Muscle of leg (tissue), 11 donors: Measurements from ENCODE around the gene CCNQ. TPM values are rescaled to one million over a fixed set of nuclear protein-coding genes. Genes with fewer than 3 reads are reported as not detected.
A peak's percentile ranks its signal among the peaks of the same experiment; 100 is the strongest.

ENCODE experiments used
- DNase-seq: peaks from one replicate; pipeline ENCODE4 v3.0.0; 2013
- H3K27ac ChIP-seq: one replicate; pipeline ENCODE4 v1.5.1; 2013; ENCODE audit warnings: mild to moderate bottlenecking, low read length, control low read depth
- H3K27me3 ChIP-seq: one replicate; pipeline ENCODE4 v1.6.1; 2013; ENCODE audit warnings: low read length; ENCODE audit not compliant: control insufficient read depth, insufficient read depth
- H3K36me3 ChIP-seq: one replicate; pipeline ENCODE4 v1.6.1; 2013; ENCODE audit warnings: low read length; ENCODE audit not compliant: control insufficient read depth, insufficient read depth
- H3K4me1 ChIP-seq: one replicate; pipeline ENCODE4 v1.6.1; 2013; ENCODE audit warnings: low read length; ENCODE audit not compliant: control insufficient read depth, insufficient read depth
- H3K4me3 ChIP-seq: one replicate; pipeline ENCODE4 v1.5.1; 2013; ENCODE audit warnings: low read length, control low read depth
- H3K9me3 ChIP-seq: replicated peaks from 2 replicates; pipeline ENCODE4 v1.6.1; 2013; ENCODE audit warnings: low read depth, low read length; ENCODE audit not compliant: control insufficient read depth
- WGBS: methylation state at CpG from one replicate; pipeline ENCODE4 v1.1.5; 2013; ENCODE audit warnings: missing lambda C conversion rate; ENCODE audit not compliant: insufficient coverage; 5-methylcytosine and 5-hydroxymethylcytosine counted together
- polyA plus RNA-seq, 8 donors: library from polyadenylated mRNA; unstranded; fragments of 120-200 nt; gene quantifications; one replicate each; pipeline versions ENCODE4 v1.2.1 to v1.2.3, GENCODE V29; 2013; ENCODE audit warnings: inconsistent platforms in 1 of 8, low replicate concordance in 1 of 8; ENCODE audit not compliant: insufficient read length in 8 of 8, insufficient read depth in 1 of 8
- total RNA-seq: library from RNA; stranded (reverse); fragments of 120-200 nt; gene quantifications from one replicate; pipeline ENCODE4 v1.2.4, GENCODE V29; 2013

Gene CCNQ
- total and polyA plus RNA-seq, 9 donors: 11.7 to 15.9 (median 13.3) TPM

DNA sequence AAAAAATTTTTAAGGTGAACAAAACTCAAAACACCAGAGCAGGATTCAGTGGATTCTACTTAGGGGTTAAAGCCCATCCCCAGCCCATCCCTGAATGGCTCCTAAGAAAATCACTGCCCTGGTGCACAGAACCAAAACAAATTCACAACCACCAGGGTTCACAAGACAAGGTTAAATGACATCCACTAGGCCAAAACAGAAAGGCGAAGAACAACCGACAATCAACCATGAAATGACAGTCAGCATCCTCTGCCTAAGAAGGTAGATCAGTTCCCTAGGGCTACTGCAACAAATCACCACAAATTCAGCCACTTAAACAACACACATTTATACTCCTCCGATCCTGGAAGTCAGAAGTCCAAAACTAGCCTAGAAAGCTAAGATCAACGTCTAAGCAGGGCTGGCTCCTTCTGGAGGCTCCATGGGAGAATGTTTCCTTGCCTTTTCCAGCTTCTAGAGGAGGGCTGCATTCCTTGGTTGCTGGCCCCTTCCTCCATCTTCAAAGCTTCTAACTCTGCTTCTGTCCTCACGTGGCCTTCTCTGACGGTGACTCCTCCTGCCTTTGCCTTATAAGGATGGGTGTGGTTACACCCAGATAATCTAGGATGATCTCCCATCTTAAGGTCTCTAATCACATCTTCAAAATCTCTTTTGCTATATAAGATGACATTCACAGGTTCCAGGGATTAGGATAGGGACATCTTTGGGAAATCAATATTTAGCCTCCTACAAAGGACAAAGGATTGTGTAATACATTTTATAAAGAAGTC, 1.8 kb downstream of the CCNQ start:
- Histone ChIP-seq H3K4me3 (no peak overlapping the region), H3K36me3 (peaks cover 12% of the 10 kb centered on the region), H3K9me3 (peaks cover 4% of the 10 kb centered on the region), H3K27ac (no peak overlapping the region), H3K27me3 (peaks cover 2% of the 10 kb centered on the region), H3K4me1 (peaks cover 17% of the 10 kb centered on the region)
- no peak for DNase-seq
- WGBS: 75% methylated on average over 3 of the region's 6 CpGs

DNA sequence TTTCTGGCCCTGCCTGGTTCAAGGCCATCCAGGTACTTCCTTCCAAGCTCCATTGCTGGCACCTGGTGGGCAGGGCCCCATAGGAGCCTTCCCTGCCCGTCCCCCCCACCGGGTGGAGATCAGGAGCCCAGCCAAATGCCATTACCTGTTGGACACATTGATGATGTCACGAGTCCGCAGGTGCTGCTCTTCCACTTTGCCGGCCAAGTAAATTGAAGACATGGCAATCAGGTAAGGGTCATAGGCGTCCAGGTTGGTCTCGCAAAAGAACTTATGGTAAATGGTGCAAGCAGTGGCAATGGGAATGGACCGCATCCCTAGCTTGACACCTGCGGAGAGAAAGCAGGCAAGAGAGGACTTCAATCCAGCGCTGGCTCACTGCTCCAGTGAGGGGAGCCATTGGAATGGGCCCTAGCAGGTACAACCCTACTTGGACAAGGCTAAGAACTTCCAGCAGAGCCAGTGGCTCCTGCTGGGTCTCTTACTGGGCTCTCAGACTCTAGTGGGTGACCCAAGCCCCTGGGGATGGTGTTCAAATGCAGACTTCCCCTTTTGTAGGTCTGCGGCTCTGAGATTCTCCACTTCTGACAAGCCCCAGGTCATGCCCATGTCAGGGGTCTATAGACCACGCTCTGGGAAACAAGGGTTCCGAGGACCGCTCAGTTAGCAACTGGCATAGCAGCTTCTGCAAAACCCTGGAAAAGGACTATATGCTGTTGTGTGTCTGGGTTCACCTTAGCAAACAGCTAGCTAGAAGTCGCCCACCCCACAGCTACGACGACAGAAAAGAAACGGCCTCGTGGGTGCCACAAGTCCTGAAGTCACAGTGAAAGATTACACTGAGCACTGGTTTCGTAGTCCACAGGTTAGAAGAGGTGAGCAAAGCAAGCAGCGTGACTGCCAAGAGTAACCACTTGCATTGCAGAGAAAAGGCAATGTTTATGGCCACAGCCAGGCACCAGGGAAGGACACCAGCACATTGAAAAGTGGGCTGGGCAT, 2.8 kb downstream of the CCNQ start:
- H3K27me3 ChIP-seq: peaks cover 2% of the 10 kb centered on the region
- peaks cover 17% of the 10 kb centered on the region for H3K4me1 ChIP-seq
- peaks cover 4% of the 10 kb centered on the region for H3K9me3 ChIP-seq
- 82% methylated on average over 21 of the region's 21 CpGs for WGBS
- peaks cover 12% of the 10 kb centered on the region for H3K36me3 ChIP-seq
- no peak for DNase-seq
- no peak overlapping the region for H3K4me3 ChIP-seq
- H3K27ac ChIP-seq: no peak overlapping the region

- Histone ChIP-seq H3K36me3 (peaks cover 12% of the 10 kb centered on the region), H3K9me3 (peaks cover 4% of the 10 kb centered on the region), H3K4me3 (no peak overlapping the region), H3K27me3 (peaks cover 2% of the 10 kb centered on the region), H3K4me1 (peaks cover 11% of the 10 kb centered on the region), H3K27ac (no peak overlapping the region)
- WGBS: 85% methylated on average over 11 of the region's 11 CpGs
- no peak for DNase-seq
Observed at GRCh38 chrX:153595387-153595786, 3.6 kb downstream of the CCNQ start.

- Histone ChIP-seq H3K4me1 (peaks cover 5% of the 10 kb centered on the region), H3K9me3 (peaks cover 4% of the 10 kb centered on the region), H3K4me3 (no peak overlapping the region), H3K27me3 (peaks cover 2% of the 10 kb centered on the region), H3K36me3 (peaks cover 12% of the 10 kb centered on the region), H3K27ac (no peak overlapping the region)
- WGBS: 86% methylated on average over 20 of the region's 22 CpGs
- DNase-seq: no peak
Observed at GRCh38 chrX:153593811-153594500, 5.0 kb downstream of the CCNQ start.

DNA sequence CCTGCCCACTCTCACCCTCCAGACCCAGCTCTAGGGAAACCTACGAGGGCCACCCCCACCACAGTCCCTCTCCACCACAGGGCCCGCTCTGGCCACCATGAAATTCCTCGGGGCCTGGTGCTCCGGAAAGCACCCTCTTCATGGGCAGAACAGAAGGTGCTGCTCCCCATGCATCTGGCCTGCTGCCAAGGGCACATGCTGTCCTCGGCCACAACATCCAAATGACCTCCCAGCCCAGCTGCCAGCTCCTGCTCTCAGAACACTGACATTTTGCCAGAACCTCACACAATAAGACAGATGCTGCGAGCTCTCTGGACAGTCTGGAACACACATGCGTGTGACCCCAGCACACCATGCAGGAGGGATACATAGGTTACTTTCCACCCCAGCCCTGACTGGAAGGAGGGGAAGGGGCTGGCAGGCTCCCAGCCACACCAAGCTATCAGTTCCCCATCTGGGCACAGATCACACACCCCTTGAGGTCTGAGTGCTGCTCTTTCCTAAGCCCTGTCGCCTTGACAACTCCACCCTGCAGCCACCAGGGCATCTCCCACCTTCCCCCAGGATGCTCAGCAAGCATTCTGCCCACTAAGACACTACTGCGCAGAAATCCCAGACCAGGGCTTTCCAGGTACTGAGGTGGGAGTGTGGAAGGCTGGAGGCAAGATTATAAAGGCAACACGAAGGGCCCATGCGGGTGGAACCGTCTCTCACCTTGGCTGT, 5.8 kb downstream of the CCNQ start:
- Histone ChIP-seq H3K9me3 (peaks cover 4% of the 10 kb centered on the region), H3K4me3 (no peak overlapping the region), H3K4me1 (peaks cover 5% of the 10 kb centered on the region), H3K27me3 (peaks cover 2% of the 10 kb centered on the region), H3K27ac (no peak overlapping the region), H3K36me3 (peaks cover 12% of the 10 kb centered on the region)
- WGBS: 70% methylated on average over 9 of the region's 12 CpGs
- DNase-seq: peak; percentile 37

- 87% methylated on average over 29 of the region's 30 CpGs for WGBS
- H3K9me3 ChIP-seq: peaks cover 2% of the 10 kb centered on the region
- no peak for DNase-seq
- H3K27me3 ChIP-seq: peaks cover under 1% of the 10 kb centered on the region
- H3K36me3 ChIP-seq: peaks cover 20% of the 10 kb centered on the region
- no peak overlapping the region for H3K27ac ChIP-seq
- peaks cover 5% of the 10 kb centered on the region for H3K4me1 ChIP-seq
- no peak overlapping the region for H3K4me3 ChIP-seq
Observed at GRCh38 chrX:153592091-153592833, 6.7 kb downstream of the CCNQ start.

- Histone ChIP-seq H3K36me3 (peaks cover 20% of the 10 kb centered on the region), H3K27ac (no peak overlapping the region)
Observed at GRCh38 chrX:153590961-153591956, 7.7 kb downstream of the CCNQ start.

DNA sequence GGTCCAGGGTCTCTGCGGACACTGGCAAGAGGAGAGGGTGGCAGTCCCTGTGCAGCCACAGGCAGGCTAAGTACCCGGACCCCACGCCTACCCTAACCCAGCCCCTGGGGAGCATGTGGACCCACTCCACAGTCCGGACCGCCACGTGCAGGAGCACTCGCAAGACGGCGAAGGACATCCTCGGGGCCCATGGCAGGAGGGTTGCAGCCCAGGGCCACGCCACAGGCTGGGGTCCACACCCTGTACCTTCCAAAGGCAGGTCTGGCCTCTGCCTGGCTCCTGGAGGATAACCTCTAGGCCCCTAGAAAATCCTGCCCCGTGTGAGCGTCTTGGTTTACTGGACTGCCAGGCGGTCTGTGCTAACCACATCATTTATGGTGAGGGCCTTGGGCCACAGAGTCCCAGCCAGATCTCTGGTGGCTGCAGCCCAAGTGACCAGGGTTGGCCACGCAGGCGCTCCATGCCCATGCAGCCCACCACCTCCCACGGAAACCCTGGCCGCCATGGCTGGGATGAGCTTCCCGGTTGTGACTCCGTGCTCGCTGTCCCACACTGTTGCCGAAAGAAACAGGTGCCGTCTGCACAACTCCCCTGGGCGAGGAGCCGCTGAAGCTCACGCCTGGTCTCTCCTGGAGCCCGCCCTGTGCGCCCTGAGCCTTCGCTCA, 10.0 kb downstream of the CCNQ start:
- H3K27ac ChIP-seq: no peak overlapping the region
- no peak overlapping the region for H3K4me3 ChIP-seq
- H3K27me3 ChIP-seq: no peaks in the 10 kb centered on the region
- peaks cover 11% of the 10 kb centered on the region for H3K36me3 ChIP-seq
- H3K9me3 ChIP-seq: no peaks in the 10 kb centered on the region
- DNase-seq: no peak
- H3K4me1 ChIP-seq: peaks cover 5% of the 10 kb centered on the region
- WGBS: 88% methylated on average over 21 of the region's 29 CpGs

More at GRCh38 chrX:153590961-153591956, 7.7 kb downstream of the CCNQ start:
- no peaks in the 10 kb centered on the region for H3K9me3 ChIP-seq
- no peak overlapping the region for H3K4me3 ChIP-seq
- peaks cover 5% of the 10 kb centered on the region for H3K4me1 ChIP-seq
- H3K27me3 ChIP-seq: no peaks in the 10 kb centered on the region
- 80% methylated on average over 25 of the region's 26 CpGs for WGBS
- DNase-seq: no peak
